Nephron (organoid): ENCODE results near the gene PTX3.

ENCODE experiments used
- H3K27ac Mint-ChIP-seq, 3 experiments: 2 replicates each; pipeline ENCODE4 v1.8.0; 2020; ENCODE audit warnings: mixed read lengths in 3 of 3, mild to moderate bottlenecking in 2 of 3, moderate library complexity in 1 of 3
- H3K27me3 Mint-ChIP-seq: 2 replicates; pipeline ENCODE4 v1.8.0; 2021; ENCODE audit warnings: low read depth, mild to moderate bottlenecking, moderate library complexity, mixed read lengths
- H3K36me3 Mint-ChIP-seq: 2 replicates; pipeline ENCODE4 v1.8.0; 2020; ENCODE audit warnings: low read depth, mixed read lengths
- H3K4me1 Mint-ChIP-seq: 2 replicates; pipeline ENCODE4 v1.8.0; 2020; ENCODE audit warnings: mixed read lengths
- H3K4me3 Mint-ChIP-seq, 3 experiments: 2 replicates each; pipeline ENCODE4 v1.8.0; 2020; ENCODE audit warnings: mild to moderate bottlenecking in 3 of 3, mixed read lengths in 3 of 3, moderate library complexity in 2 of 3
- H3K9me3 Mint-ChIP-seq: 2 replicates; pipeline ENCODE4 v1.8.0; 2020; ENCODE audit warnings: mixed read lengths
- TF ChIP-seq, protein P1 (sequence below), 3 experiments: fragments of 200-600 bp; sonication (generic); IDR thresholded peaks; one replicate each; pipeline ENCODE4 v1.5.0; 2021; ENCODE audit warnings: antibody characterized with exemption in 3 of 3; ENCODE audit not compliant: unreplicated experiment in 3 of 3

Gene PTX3

DNA sequence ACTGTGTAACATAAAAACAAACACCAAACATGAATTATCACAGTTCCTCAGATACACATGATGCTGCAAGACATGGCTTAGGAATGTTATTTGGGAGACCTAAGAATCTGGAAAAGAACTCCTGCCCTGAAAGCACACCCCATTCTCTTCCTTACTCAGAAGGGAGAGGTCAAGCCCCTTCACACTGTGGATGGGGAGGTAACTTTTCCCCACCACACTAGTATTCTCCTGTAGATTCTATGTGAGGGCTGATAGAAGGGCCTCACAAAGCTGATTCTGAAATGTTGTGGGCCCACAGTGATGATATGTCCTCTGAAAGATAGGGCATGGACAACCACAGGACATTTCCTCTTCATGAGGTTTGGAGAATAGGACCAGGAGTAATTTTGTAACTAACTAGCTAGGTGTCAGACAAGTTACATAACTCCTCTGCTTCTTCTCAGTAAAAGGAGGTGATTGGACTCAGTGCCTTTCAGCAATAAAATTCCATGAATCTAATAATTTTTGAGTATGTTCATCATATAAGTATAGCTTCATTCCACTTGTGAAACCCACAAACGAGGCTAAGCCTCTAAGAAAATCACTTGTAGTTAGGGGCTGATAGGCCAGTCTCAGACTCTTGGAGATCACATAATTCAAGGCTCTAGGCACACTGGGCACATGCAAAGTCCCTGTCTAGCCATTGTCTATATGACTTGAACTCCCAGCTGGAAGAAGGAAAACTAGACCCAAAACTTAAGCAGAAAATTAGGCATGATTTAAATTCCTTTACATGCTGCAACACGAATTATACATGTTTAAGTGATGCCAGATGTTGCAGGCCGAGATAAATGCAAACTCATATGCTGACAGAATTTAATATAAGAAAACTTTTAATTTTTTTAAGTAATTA lies 7.5 kb downstream of the PTX3 start:
- H3K4me1 Mint-ChIP-seq, result peaks cover 15% of the 10 kb centered on the region
- peaks cover 12% of the 10 kb centered on the region for H3K36me3 Mint-ChIP-seq
- H3K27me3 Mint-ChIP-seq, result no peaks in the 10 kb centered on the region
- H3K4me3 Mint-ChIP-seq, result no peak overlapping the region
- TF ChIP-seq, protein P1, sequence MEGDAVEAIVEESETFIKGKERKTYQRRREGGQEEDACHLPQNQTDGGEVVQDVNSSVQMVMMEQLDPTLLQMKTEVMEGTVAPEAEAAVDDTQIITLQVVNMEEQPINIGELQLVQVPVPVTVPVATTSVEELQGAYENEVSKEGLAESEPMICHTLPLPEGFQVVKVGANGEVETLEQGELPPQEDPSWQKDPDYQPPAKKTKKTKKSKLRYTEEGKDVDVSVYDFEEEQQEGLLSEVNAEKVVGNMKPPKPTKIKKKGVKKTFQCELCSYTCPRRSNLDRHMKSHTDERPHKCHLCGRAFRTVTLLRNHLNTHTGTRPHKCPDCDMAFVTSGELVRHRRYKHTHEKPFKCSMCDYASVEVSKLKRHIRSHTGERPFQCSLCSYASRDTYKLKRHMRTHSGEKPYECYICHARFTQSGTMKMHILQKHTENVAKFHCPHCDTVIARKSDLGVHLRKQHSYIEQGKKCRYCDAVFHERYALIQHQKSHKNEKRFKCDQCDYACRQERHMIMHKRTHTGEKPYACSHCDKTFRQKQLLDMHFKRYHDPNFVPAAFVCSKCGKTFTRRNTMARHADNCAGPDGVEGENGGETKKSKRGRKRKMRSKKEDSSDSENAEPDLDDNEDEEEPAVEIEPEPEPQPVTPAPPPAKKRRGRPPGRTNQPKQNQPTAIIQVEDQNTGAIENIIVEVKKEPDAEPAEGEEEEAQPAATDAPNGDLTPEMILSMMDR (IDR thresholded peaks at IDR 0.05; ENCODE audit: unreplicated experiment in 3 of 3), result no peak
- H3K9me3 Mint-ChIP-seq, result no peaks in the 10 kb centered on the region
- H3K27ac Mint-ChIP-seq, result peak overlapping the region in 1 of 3 experiments; percentile 7

DNA sequence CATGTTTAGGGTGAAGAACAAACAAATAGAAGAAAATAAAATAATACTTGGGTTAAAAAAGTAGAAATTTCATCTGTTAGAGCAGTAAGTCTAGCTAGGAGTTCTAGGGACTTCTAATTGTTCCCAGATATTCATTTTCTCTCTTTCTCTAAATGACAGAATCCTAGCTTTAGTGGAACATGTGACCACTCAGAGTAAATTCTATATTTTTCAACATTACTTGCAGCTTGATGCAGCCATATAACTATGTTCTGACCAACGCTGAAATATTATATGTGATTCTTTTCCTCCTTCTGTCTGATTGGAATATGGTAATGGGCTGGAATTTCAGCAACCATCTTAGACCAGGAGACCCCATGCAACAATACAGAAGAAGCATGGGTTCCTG lies 8.1 kb downstream of the PTX3 start:
- no peak overlapping the region for H3K4me3 Mint-ChIP-seq
- TF ChIP-seq, protein P1 (IDR thresholded peaks at IDR 0.05; ENCODE audit: unreplicated experiment in 3 of 3), result no peak
- H3K27ac Mint-ChIP-seq, result peak overlapping the region in 1 of 3 experiments; percentile 19
- no peaks in the 10 kb centered on the region for H3K9me3 Mint-ChIP-seq
- no peaks in the 10 kb centered on the region for H3K27me3 Mint-ChIP-seq
- peaks cover 13% of the 10 kb centered on the region for H3K4me1 Mint-ChIP-seq
- H3K36me3 Mint-ChIP-seq, result peaks cover 12% of the 10 kb centered on the region

DNA sequence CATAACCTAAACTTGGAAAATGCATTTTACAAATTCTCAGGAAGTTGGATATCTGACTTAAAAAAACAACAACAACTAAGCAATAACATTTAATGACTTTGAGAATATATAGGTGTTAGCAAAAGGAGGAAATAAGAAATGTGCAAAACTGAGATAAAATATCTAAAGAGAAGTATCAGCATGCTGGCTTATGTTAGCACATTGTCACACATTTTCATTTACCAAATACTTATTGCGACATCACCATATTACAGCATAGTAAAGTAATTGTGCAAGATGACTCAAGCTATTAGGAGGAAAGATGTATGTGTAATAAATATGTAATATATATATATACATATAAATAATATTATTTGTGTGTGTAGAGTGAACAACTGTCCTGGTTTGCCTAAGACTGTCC lies 9.2 kb downstream of the PTX3 start:
- Mint-ChIP-seq H3K9me3 (no peaks in the 10 kb centered on the region), H3K27ac (no peak overlapping the region), H3K36me3 (peaks cover 12% of the 10 kb centered on the region), H3K27me3 (no peaks in the 10 kb centered on the region), H3K4me1 (peaks cover 13% of the 10 kb centered on the region), H3K4me3 (no peak overlapping the region)
- TF ChIP-seq, protein P1 (IDR thresholded peaks at IDR 0.05; ENCODE audit: unreplicated experiment in 3 of 3), result no peak

DNA sequence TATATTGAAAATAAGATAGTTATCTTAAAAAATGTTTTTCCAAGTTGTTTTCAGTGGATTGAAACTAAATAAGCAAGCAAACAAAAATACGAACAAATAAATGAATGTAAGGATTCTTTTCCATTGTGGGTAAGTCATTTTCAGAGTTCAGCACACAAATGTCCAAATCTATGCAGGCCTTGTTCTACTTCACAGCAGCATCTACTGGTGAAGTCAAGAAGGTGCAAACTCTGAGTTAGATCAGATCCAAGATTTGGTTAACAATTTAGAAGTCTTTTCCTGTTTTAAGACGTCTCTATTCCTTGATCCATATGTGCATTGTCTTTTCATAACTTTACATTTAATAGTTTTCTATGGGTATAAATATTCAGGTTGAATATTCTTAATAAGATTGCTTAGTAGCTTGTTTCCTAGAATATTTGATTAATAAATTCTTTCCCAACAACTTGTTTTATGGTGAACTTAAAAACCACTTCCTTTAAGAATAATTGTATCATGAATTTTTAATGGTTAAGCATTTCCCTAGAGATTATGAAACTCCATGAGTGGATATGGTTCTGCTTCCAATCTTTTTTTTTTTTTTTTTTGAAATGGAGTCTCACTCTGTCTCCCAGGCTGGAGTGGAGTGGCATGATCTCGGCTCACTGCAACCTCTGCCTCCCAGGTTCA lies 10.5 kb downstream of the PTX3 start:
- Mint-ChIP-seq H3K4me3 (no peak overlapping the region), H3K9me3 (no peaks in the 10 kb centered on the region), H3K36me3 (peaks cover 8% of the 10 kb centered on the region), H3K27me3 (no peaks in the 10 kb centered on the region), H3K4me1 (peaks cover 13% of the 10 kb centered on the region), H3K27ac (no peak overlapping the region)
- TF ChIP-seq, protein P1 (IDR thresholded peaks at IDR 0.05; ENCODE audit: unreplicated experiment in 3 of 3), result peak; percentile 57 to 66 (median 60)

DNA sequence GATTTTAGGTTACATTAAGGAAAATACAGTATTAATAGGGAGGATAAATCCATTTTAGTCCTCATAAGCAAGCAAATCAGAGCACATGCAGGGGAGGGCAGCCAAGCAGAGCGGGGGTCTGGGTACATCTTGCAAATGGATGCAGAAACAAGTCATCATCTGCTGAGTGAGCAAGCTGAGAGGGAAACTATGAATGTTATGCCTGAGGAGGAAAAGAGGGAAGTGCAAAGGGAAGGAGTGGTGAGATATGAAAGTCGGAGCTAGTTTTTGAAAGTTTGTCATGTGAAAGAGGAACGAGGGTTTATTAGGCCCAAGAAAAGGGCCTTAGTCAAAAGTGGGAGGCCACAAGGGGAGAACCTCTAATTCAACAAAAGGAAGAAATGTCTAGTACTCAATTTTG lies 15.4 kb downstream of the PTX3 start:
- H3K27ac Mint-ChIP-seq, result peak overlapping the region in 1 of 3 experiments; percentile 64
- TF ChIP-seq, protein P1 (IDR thresholded peaks at IDR 0.05; ENCODE audit: unreplicated experiment in 3 of 3), result no peak
- H3K9me3 Mint-ChIP-seq, result no peaks in the 10 kb centered on the region
- H3K36me3 Mint-ChIP-seq, result no peaks in the 10 kb centered on the region
- no peaks in the 10 kb centered on the region for H3K4me1 Mint-ChIP-seq
- peaks cover 2% of the 10 kb centered on the region for H3K27me3 Mint-ChIP-seq
- no peak overlapping the region for H3K4me3 Mint-ChIP-seq
